A549 (cell line): ENCODE data around the gene PTPN9. TPM values are rescaled to one million over a fixed set of nuclear protein-coding genes. Genes with fewer than 3 reads are reported as not detected.
A peak's percentile ranks its signal among the peaks of the same experiment; 100 is the strongest.

Experiments used
- ATAC-seq, 2 experiments: fragments of 200-7000 bp in 1 of 2; fragments of >200 bp in 1 of 2; cut with Nextera tagmentation in 1 of 2; cut with Tn5 transposase in 1 of 2; 3 replicates each; pipeline versions ENCODE4 v1.8.0 to v1.9.1; 2018 to 2020; ENCODE audit warnings: mild to moderate bottlenecking in 1 of 2, moderate library complexity in 1 of 2
- CTCF ChIA-PET: fragments of 300-600 bp; sonication (Branson Sonifier 250); formaldehyde crosslinking; extraction: SDS; loops from one replicate; lab custom pipeline; 2021; ENCODE audit warnings: antibody characterized with exemption, inconsistent platforms; lab: Yijun Ruan, JAX
- POLR2A ChIA-PET: fragments of 350-600 bp; formaldehyde crosslinking; extraction: SDS; loops from one replicate; lab custom pipeline; 2021; ENCODE audit warnings: antibody characterized with exemption, inconsistent platforms; lab: Yijun Ruan, JAX
- DNase-seq, 2 experiments: peaks; one replicate each; pipeline versions ENCODE4 v3.0.0 to v3.0.0-alpha.2; 2011 to 2016; ENCODE audit warnings: low read depth in 1 of 2, low spot score in 1 of 2
- FAIRE-seq: peaks from 2 replicates; lab custom pipeline; 2011; peaks lifted over from hg19 to GRCh38; lab: Jason Lieb, UNC
- H3K27ac ChIP-seq, 2 experiments: fragments of >200 bp; sonication (Bioruptor Twin); formaldehyde crosslinking; 3 replicates each; pipeline ENCODE4 v1.5.1; 2016 to 2017
- H3K4me1 ChIP-seq: fragments of >200 bp; sonication (Bioruptor Twin); formaldehyde crosslinking; 3 replicates; pipeline ENCODE4 v1.6.1; 2016
- H3K4me2 ChIP-seq: fragments of >200 bp; sonication (Bioruptor Twin); formaldehyde crosslinking; 3 replicates; pipeline ENCODE4 v1.6.1; 2016
- H3K4me3 ChIP-seq: fragments of >200 bp; sonication (Bioruptor Twin); formaldehyde crosslinking; 3 replicates; pipeline ENCODE4 v1.5.1; 2016
- H3K9me3 ChIP-seq: fragments of >200 bp; sonication (Bioruptor Twin); formaldehyde crosslinking; 3 replicates; pipeline ENCODE4 v1.6.1; 2016
- CHD2 ChIP-seq: fragments of 150-350 bp; IDR thresholded peaks from 2 replicates; pipeline ENCODE4 v1.6.1; 2014; ENCODE audit warnings: low read length; ENCODE audit not compliant: partially characterized antibody
- EHMT2 ChIP-seq: fragments of 200-600 bp; sonication (generic); IDR thresholded peaks from 2 replicates; pipeline ENCODE4 v1.6.1; 2016; ENCODE audit warnings: antibody characterized with exemption, low read depth, mild to moderate bottlenecking, moderate library complexity
- EP300 ChIP-seq, 2 experiments: fragments of >200 bp; sonication (Bioruptor Twin); formaldehyde crosslinking; IDR thresholded peaks; 2 replicates in 1 of 2; 3 replicates in 1 of 2; pipeline ENCODE4 v1.6.1; 2016 to 2017
- HEYL ChIP-seq: fragments of 250-450 bp; sonication (Bioruptor Pico); IDR thresholded peaks from 2 replicates; pipeline ENCODE4 v1.8.0; 2021; ENCODE audit warnings: mild to moderate bottlenecking, moderate library complexity
- HOXA7 ChIP-seq: fragments of 250-450 bp; sonication (Bioruptor Pico); IDR thresholded peaks from 2 replicates; pipeline ENCODE4 v1.5.0; 2020; ENCODE audit warnings: mild to moderate bottlenecking, moderate library complexity
- HOXB13 ChIP-seq: fragments of 250-450 bp; sonication (Bioruptor Pico); IDR thresholded peaks from 2 replicates; pipeline ENCODE4 v1.5.0; 2020; ENCODE audit warnings: low read depth, mild to moderate bottlenecking, moderate library complexity
- JUNB ChIP-seq: fragments of >200 bp; sonication (Bioruptor Twin); formaldehyde crosslinking; IDR thresholded peaks from 2 replicates; pipeline ENCODE4 v1.6.1; 2016
- MAFK ChIP-seq: fragments of 450-650 bp; IDR thresholded peaks from 2 replicates; pipeline ENCODE4 v1.6.1; 2014; ENCODE audit not compliant: partially characterized antibody
- MAZ ChIP-seq: fragments of 150-350 bp; IDR thresholded peaks from 2 replicates; pipeline ENCODE4 v1.6.1; 2014; ENCODE audit warnings: antibody characterized with exemption, low read depth, low read length, borderline replicate concordance
- NPAS2 ChIP-seq: fragments of 250-450 bp; sonication (Bioruptor Pico); IDR thresholded peaks from 2 replicates; pipeline ENCODE4 v1.8.0; 2022; ENCODE audit warnings: mild to moderate bottlenecking, moderate library complexity, borderline replicate concordance
- PHF8 ChIP-seq: fragments of 200-600 bp; sonication (generic); IDR thresholded peaks from 2 replicates; pipeline ENCODE4 v1.6.1; 2016; ENCODE audit warnings: low read depth, mild to moderate bottlenecking, antibody characterized with exemption, moderate library complexity, borderline replicate concordance
- RAD21 ChIP-seq, 2 experiments: fragments of >200 bp in 1 of 2; sonication (Bioruptor Twin) in 1 of 2; formaldehyde crosslinking in 1 of 2; IDR thresholded peaks in 1 of 2; conservative IDR thresholded peaks in 1 of 2; 2 replicates in 1 of 2; 3 replicates in 1 of 2; pipeline ENCODE4 v1.6.1; 2012 to 2018; ENCODE audit warnings: inconsistent platforms in 1 of 2
- RCOR1 ChIP-seq: fragments of 150-350 bp; IDR thresholded peaks from 2 replicates; pipeline ENCODE4 v1.6.1; 2014; ENCODE audit warnings: antibody characterized with exemption, low read length, low read depth
- REST ChIP-seq: fragments of 200-600 bp; sonication (generic); IDR thresholded peaks from 2 replicates; pipeline ENCODE4 v1.6.1; 2016; ENCODE audit warnings: antibody characterized with exemption, mild to moderate bottlenecking, moderate library complexity
- RFX5 ChIP-seq: fragments of 450-650 bp; IDR thresholded peaks from 2 replicates; pipeline ENCODE4 v1.7.1; 2014; ENCODE audit warnings: antibody characterized with exemption, mild to moderate bottlenecking, moderate library complexity
- RNF2 ChIP-seq: fragments of 200-600 bp; sonication (generic); IDR thresholded peaks from 2 replicates; pipeline ENCODE4 v1.6.1; 2016; ENCODE audit warnings: low read depth, mild to moderate bottlenecking, antibody characterized with exemption, moderate library complexity, borderline replicate concordance
- SREBF2 ChIP-seq: fragments of 450-650 bp; IDR thresholded peaks from 2 replicates; pipeline ENCODE4 v1.6.1; 2014; ENCODE audit warnings: mild to moderate bottlenecking, moderate library complexity
- USF2 ChIP-seq: fragments of 450-650 bp; IDR thresholded peaks from 2 replicates; pipeline ENCODE4 v1.6.1; 2014; ENCODE audit warnings: antibody characterized with exemption
- ZC3H11A ChIP-seq: fragments of 450-650 bp; IDR thresholded peaks from 2 replicates; pipeline ENCODE4 v1.6.1; 2014; ENCODE audit warnings: antibody characterized with exemption, mild to moderate bottlenecking
- ZFP36 ChIP-seq: fragments of 450-650 bp; IDR thresholded peaks from 2 replicates; pipeline ENCODE4 v1.6.1; 2014; ENCODE audit warnings: borderline replicate concordance; ENCODE audit not compliant: partially characterized antibody
- ZNF302 ChIP-seq: fragments of 250-450 bp; sonication (Bioruptor Pico); IDR thresholded peaks from 2 replicates; pipeline ENCODE4 v1.9.0; 2021; ENCODE audit warnings: inconsistent platforms, mild to moderate bottlenecking, moderate library complexity
- ZSCAN20 ChIP-seq: fragments of 250-450 bp; sonication (Bioruptor Pico); IDR thresholded peaks from 2 replicates; pipeline ENCODE4 v1.8.0; 2022; ENCODE audit warnings: mild to moderate bottlenecking, moderate library complexity
- WGBS: methylation state at CpG from one replicate; pipeline ENCODE4 v1.1.6; 2017; ENCODE audit errors: missing lambda C conversion rate; 5-methylcytosine and 5-hydroxymethylcytosine counted together
- polyA plus RNA-seq, 4 experiments: library from polyadenylated mRNA; depleted of rRNA in 3 of 4; stranded (reverse); fragments of >200 nt; fragmentation: RNase III in 1 of 4; extraction: RNeasy Plus Mini Kit Qiagen cat#74134 plus additional on column Dnase treatment in 1 of 4; gene quantifications; 2 replicates in 3 of 4; 3 replicates in 1 of 4; pipeline ENCODE4 v1.2.3, GENCODE V29; 2011 to 2017
- TF ChIP-seq, protein P1 (sequence below): IDR thresholded peaks from 2 replicates; pipeline ENCODE4 v1.6.1; 2012
- TF ChIP-seq, protein P2 (sequence below): fragments of 250-450 bp; sonication (Bioruptor Pico); IDR thresholded peaks from 2 replicates; pipeline ENCODE4 v1.5.0; 2021; ENCODE audit warnings: mild to moderate bottlenecking, moderate library complexity, borderline replicate concordance
- TF ChIP-seq, protein P3 (sequence below): fragments of >200 bp; sonication (Bioruptor Twin); formaldehyde crosslinking; IDR thresholded peaks from 2 replicates; pipeline ENCODE4 v1.6.1; 2016
- TF ChIP-seq, protein P4 (sequence below): IDR thresholded peaks from 2 replicates; pipeline ENCODE4 v1.6.1; 2012; ENCODE audit warnings: low read depth, borderline replicate concordance

Gene PTPN9
- polyA plus RNA-seq, 2 of the 4 experiments (the other 2 are of a cell fraction): 29.5 to 60.2 TPM

GRCh38 chr15:75452364-75452864 lies 126.7 kb downstream of the PTPN9 start:
- FAIRE-seq (peak; percentile 73), DNase-seq (peak; percentile 88 to 89), ATAC-seq (peak; percentile 17 to 52; a peak in 3 of 6 replicates)
- Histone ChIP-seq H3K4me1 (peaks cover 18% of the 10 kb centered on the region), H3K27ac (peak overlapping the region; percentile 91 to 92), H3K9me3 (no peaks in the 10 kb centered on the region), H3K4me3 (peak overlapping the region; percentile 58), H3K4me2 (peak overlapping the region; percentile 93)
- 1% methylated on average over 16 of the region's 16 CpGs for WGBS
- ChIA-PET POLR2A (interaction anchor here (1.2 to 7.3 kb wide), 7 partner anchors 19 to 495 kb away, joined by 3 to 148 read pairs (median 11); partner anchors contain the start of genes IMP3, MAN2C1, PTPN9 and RPP25), CTCF (interaction anchor here (1.0 to 7.0 kb wide), 7 partner anchors 9 to 331 kb away, joined by 3 to 49 read pairs (median 4); partner anchors contain the start of genes MAN2C1, PTPN9 and SNX33)
- TF ChIP-seq MAFK: peak; percentile 13
- 0 out of 2 replicates have a peak, but pooled peaks have one; percentile 21 for TF ChIP-seq REST
- TF ChIP-seq, protein P1, sequence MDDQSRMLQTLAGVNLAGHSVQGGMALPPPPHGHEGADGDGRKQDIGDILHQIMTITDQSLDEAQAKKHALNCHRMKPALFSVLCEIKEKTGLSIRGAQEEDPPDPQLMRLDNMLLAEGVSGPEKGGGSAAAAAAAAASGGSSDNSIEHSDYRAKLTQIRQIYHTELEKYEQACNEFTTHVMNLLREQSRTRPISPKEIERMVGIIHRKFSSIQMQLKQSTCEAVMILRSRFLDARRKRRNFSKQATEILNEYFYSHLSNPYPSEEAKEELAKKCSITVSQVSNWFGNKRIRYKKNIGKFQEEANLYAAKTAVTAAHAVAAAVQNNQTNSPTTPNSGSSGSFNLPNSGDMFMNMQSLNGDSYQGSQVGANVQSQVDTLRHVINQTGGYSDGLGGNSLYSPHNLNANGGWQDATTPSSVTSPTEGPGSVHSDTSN: no peak
- TF ChIP-seq PHF8: 0 out of 2 replicates have a peak, but pooled peaks have one; percentile 42

- ATAC-seq: peak; percentile 47 to 77
- Histone ChIP-seq H3K27ac (peak within 1 kb of the TSS; percentile 91 to 95), H3K4me1 (peaks cover 17% of the 10 kb centered on the region), H3K4me2 (peak within 1 kb of the TSS; percentile 93), H3K4me3 (peak within 1 kb of the TSS; percentile 67), H3K9me3 (no peaks in the 10 kb centered on the region)
- under 1% methylated on average over 36 of the region's 39 CpGs for WGBS
- peak; percentile 96 for FAIRE-seq
- peak; percentile 96 to 100 for DNase-seq
- CTCF ChIA-PET: interaction anchor here (0.5 to 7.0 kb wide), 9 partner anchors 8 to 331 kb away, joined by 3 to 49 read pairs (median 4); partner anchors contain the start of genes MAN2C1, PTPN9, SNUPN and SNX33
- POLR2A ChIA-PET: interaction anchor here (0.5 to 7.3 kb wide), 15 partner anchors 8 to 495 kb away, joined by 3 to 148 read pairs (median 6); partner anchors contain the start of genes IMP3, MAN2C1, PTPN9 and RPP25
- TF ChIP-seq EP300 (IDR thresholded peaks at IDR 0.05): no peak
- TF ChIP-seq MAZ: 0 out of 2 replicates have a peak, but pooled peaks have one; percentile 14
- TF ChIP-seq EHMT2: no peak
- no peak for TF ChIP-seq ZSCAN20 (CRISPR knock-in tag)
- TF ChIP-seq USF2: no peak
- TF ChIP-seq HOXB13 (CRISPR knock-in tag): no peak
- TF ChIP-seq CHD2: peak; percentile 15
- no peak for TF ChIP-seq NPAS2 (CRISPR knock-in tag)
- no peak for TF ChIP-seq RNF2
- TF ChIP-seq, protein P2, sequence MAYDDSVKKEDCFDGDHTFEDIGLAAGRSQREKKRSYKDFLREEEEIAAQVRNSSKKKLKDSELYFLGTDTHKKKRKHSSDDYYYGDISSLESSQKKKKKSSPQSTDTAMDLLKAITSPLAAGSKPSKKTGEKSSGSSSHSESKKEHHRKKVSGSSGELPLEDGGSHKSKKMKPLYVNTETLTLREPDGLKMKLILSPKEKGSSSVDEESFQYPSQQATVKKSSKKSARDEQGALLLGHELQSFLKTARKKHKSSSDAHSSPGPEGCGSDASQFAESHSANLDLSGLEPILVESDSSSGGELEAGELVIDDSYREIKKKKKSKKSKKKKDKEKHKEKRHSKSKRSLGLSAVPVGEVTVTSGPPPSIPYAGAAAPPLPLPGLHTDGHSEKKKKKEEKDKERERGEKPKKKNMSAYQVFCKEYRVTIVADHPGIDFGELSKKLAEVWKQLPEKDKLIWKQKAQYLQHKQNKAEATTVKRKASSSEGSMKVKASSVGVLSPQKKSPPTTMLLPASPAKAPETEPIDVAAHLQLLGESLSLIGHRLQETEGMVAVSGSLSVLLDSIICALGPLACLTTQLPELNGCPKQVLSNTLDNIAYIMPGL (CRISPR knock-in tag): no peak
- TF ChIP-seq, protein P3, sequence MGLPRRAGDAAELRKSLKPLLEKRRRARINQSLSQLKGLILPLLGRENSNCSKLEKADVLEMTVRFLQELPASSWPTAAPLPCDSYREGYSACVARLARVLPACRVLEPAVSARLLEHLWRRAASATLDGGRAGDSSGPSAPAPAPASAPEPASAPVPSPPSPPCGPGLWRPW: no peak
- TF ChIP-seq HEYL: no peak
- TF ChIP-seq RCOR1: no peak
- TF ChIP-seq ZNF302 (CRISPR knock-in tag): no peak
- no peak for TF ChIP-seq HOXA7
- no peak for TF ChIP-seq JUNB
- TF ChIP-seq, protein P4, sequence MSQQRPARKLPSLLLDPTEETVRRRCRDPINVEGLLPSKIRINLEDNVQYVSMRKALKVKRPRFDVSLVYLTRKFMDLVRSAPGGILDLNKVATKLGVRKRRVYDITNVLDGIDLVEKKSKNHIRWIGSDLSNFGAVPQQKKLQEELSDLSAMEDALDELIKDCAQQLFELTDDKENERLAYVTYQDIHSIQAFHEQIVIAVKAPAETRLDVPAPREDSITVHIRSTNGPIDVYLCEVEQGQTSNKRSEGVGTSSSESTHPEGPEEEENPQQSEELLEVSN: peak; percentile 50
- no peak for TF ChIP-seq RAD21 (conservative IDR thresholded peaks at IDR 0.05 in 1 of 2, IDR thresholded peaks at IDR 0.05 in 1 of 2)
- peak; percentile 36; the same call in 1 of the 2 replicates for TF ChIP-seq RFX5
- TF ChIP-seq ZC3H11A: no peak
- TF ChIP-seq ZFP36: no peak
- TF ChIP-seq PHF8: no peak
- no peak for TF ChIP-seq SREBF2
Measured at GRCh38 chr15:75451674-75452363, 127.3 kb downstream of the PTPN9 start, which contains the start of gene SIN3A. Gene SIN3A (minus strand): TSS chr15:75451690. CDS start chr15:75430375, 21,315 bp downstream.
